HepG2 (cell line): ENCODE measurements around the gene TIMM9. TPM values are rescaled to one million over a fixed set of nuclear protein-coding genes. Genes with fewer than 3 reads are reported as not detected.

Experiments
- ATAC-seq: fragments of 200-7000 bp; cut with Tn5 transposase; 3 replicates; pipeline ENCODE4 v1.9.1; 2020; ENCODE audit warnings: mild to moderate bottlenecking, moderate library complexity
- BruUV-seq: library from RNA; stranded (reverse); fragments of 400-500 nt; replicated peaks from 2 replicates; lab custom pipeline; 2021; lab: Mats Ljungman, UMichigan
- CTCF ChIA-PET: fragments of 300-600 bp; formaldehyde crosslinking; extraction: SDS; loops from one replicate; lab custom pipeline; 2021; ENCODE audit warnings: low total read pairs, inconsistent platforms, low intra/inter-chr PET ratio; lab: Yijun Ruan, JAX
- POLR2A ChIA-PET: fragments of 350-600 bp; sonication (Branson Sonifier 250); formaldehyde crosslinking; loops from one replicate; lab custom pipeline; 2020; ENCODE audit warnings: antibody characterized with exemption, inconsistent platforms; lab: Yijun Ruan, JAX
- DNase-seq: peaks from one replicate; pipeline ENCODE4 v3.0.0-alpha.2; 2015; ENCODE audit warnings: low spot score
- FAIRE-seq: peaks from 3 replicates; lab custom pipeline; 2011; peaks lifted over from hg19 to GRCh38; lab: Jason Lieb, UNC
- H2AFZ ChIP-seq: one replicate; pipeline ENCODE4 v1.6.1; 2011; ENCODE audit warnings: low read length, inconsistent platforms
- H3K27ac ChIP-seq: fragments of 300-600 bp; 3 replicates; pipeline ENCODE4 v1.8.0; 2011; ENCODE audit warnings: mixed run types, mild to moderate bottlenecking, mixed read lengths, low read length, inconsistent platforms; ENCODE audit not compliant: insufficient read depth; ENCODE audit errors: extremely low read length
- H3K27me3 ChIP-seq, 2 experiments: fragments of 200-600 bp in 1 of 2; 2 replicates in 1 of 2; 3 replicates in 1 of 2; pipeline versions ENCODE4 v1.6.0 to v1.8.0; 2011; ENCODE audit warnings: low read length in 2 of 2, mild to moderate bottlenecking in 2 of 2, moderate library complexity in 2 of 2, inconsistent platforms in 1 of 2; ENCODE audit not compliant: insufficient read depth in 2 of 2, control insufficient read depth in 1 of 2
- H3K36me3 ChIP-seq, 2 experiments: fragments of 200-600 bp in 1 of 2; replicated peaks in 1 of 2; 2 replicates in 1 of 2; 3 replicates in 1 of 2; pipeline versions ENCODE4 v1.5.1 to v1.8.0; 2011; ENCODE audit warnings: low read length in 2 of 2, inconsistent platforms in 1 of 2; ENCODE audit not compliant: insufficient read depth in 2 of 2, control insufficient read depth in 1 of 2
- H3K4me1 ChIP-seq: 2 replicates; pipeline ENCODE4 v1.5.1; 2012; ENCODE audit warnings: low read length, inconsistent platforms; ENCODE audit not compliant: insufficient read depth
- H3K4me2 ChIP-seq: 2 replicates; pipeline ENCODE4 v1.6.0; 2011; ENCODE audit warnings: low read depth, low read length, inconsistent platforms
- H3K4me3 ChIP-seq, 3 experiments: fragments of 200-600 bp in 1 of 3; sonication (generic), shearing (Covaris generic) in 1 of 3; replicated peaks in 1 of 3; 2 replicates each; pipeline ENCODE4 v1.5.1; 2011 to 2016; ENCODE audit warnings: low read length in 3 of 3, inconsistent platforms in 2 of 3, low read depth in 2 of 3, mild to moderate bottlenecking in 2 of 3, control low read depth in 1 of 3, mixed read lengths in 1 of 3; ENCODE audit not compliant: insufficient read depth in 1 of 3
- H3K79me2 ChIP-seq: one replicate; pipeline ENCODE4 v1.6.1; 2011; ENCODE audit warnings: low read length, inconsistent platforms; ENCODE audit not compliant: insufficient read depth
- H3K9ac ChIP-seq: 2 replicates; pipeline ENCODE4 v1.6.0; 2011; ENCODE audit warnings: mild to moderate bottlenecking, low read depth, low read length, inconsistent platforms; ENCODE audit not compliant: insufficient read depth
- H3K9me3 ChIP-seq: 2 replicates; pipeline ENCODE4 v1.5.1; 2012; ENCODE audit warnings: mild to moderate bottlenecking, low read length
- H4K20me1 ChIP-seq: 2 replicates; pipeline ENCODE4 v1.6.0; 2011; ENCODE audit warnings: inconsistent platforms, mild to moderate bottlenecking, low read length, moderate library complexity; ENCODE audit not compliant: insufficient read depth
- MTF2 ChIP-seq: sonication (generic); formaldehyde crosslinking; IDR thresholded peaks from 2 replicates; pipeline ENCODE4 v1.5.0; 2020; ENCODE audit warnings: missing genetic modification reagents, borderline replicate concordance
- REST ChIP-seq, 2 experiments: IDR thresholded peaks; 2 replicates each; pipeline ENCODE4 v1.6.1; 2011 to 2012; ENCODE audit warnings: low read length in 2 of 2, borderline replicate concordance in 1 of 2, low read depth in 1 of 2, mild to moderate bottlenecking in 1 of 2, moderate library complexity in 1 of 2
- ZBED4 ChIP-seq: sonication (generic); formaldehyde crosslinking; IDR thresholded peaks from 2 replicates; pipeline ENCODE4 v1.4.0; 2020; ENCODE audit warnings: missing genetic modification reagents, borderline replicate concordance
- ZBTB46 ChIP-seq: sonication (generic); formaldehyde crosslinking; IDR thresholded peaks from 2 replicates; pipeline ENCODE4 v1.4.0; 2020; ENCODE audit warnings: mild to moderate bottlenecking, missing genetic modification reagents, borderline replicate concordance
- ZEB1 ChIP-seq: IDR thresholded peaks from 2 replicates; pipeline ENCODE4 v1.6.1; 2012; ENCODE audit warnings: mild to moderate bottlenecking, low read depth, inconsistent platforms; ENCODE audit not compliant: insufficient replicate concordance
- ZNF335 ChIP-seq: sonication (generic); formaldehyde crosslinking; IDR thresholded peaks from 2 replicates; pipeline ENCODE4 v1.4.0; 2020; ENCODE audit warnings: missing genetic modification reagents
- ZNF432 ChIP-seq: sonication (generic); formaldehyde crosslinking; IDR thresholded peaks from 2 replicates; pipeline ENCODE4 v1.5.0; 2020; ENCODE audit warnings: missing genetic modification reagents, mild to moderate bottlenecking, borderline replicate concordance
- ZNF598 ChIP-seq: sonication (generic); formaldehyde crosslinking; IDR thresholded peaks from 2 replicates; pipeline ENCODE4 v1.5.1; 2020; ENCODE audit warnings: mild to moderate bottlenecking, missing genetic modification reagents, borderline replicate concordance
- ZNF773 ChIP-seq: sonication (generic); formaldehyde crosslinking; IDR thresholded peaks from 2 replicates; pipeline ENCODE4 v1.4.0; 2020; ENCODE audit warnings: missing genetic modification reagents, borderline replicate concordance
- WGBS: methylation state at CpG from one replicate; pipeline ENCODE4 v1.1.6; 2017; ENCODE audit warnings: low lambda C conversion rate; 5-methylcytosine and 5-hydroxymethylcytosine counted together
- in situ Hi-C: cut with HindIII; loops from 2 replicates; pipeline ENCODE4 v1.10.0; 2017; ENCODE audit warnings: low pct_unique_long_range_greater_than_20kb; ENCODE audit not compliant: extremely low pct_ligation_motif_present
- intact Hi-C: fragments of 100-400 bp; cut with micrococcal nuclease; formaldehyde crosslinking; loops from one replicate; pipeline ENCODE4 v1.10.0; 2022; ENCODE audit not compliant: unreplicated experiment
- polyA plus RNA-seq, 8 experiments: library from polyadenylated mRNA; depleted of rRNA in 3 of 8; stranded (reverse) in 7 of 8; unstranded in 1 of 8; fragments of >200 nt; fragmentation: Illumina TruSeq in 4 of 8; extraction: Trizol in 4 of 8; gene quantifications; 2 replicates each; pipeline versions ENCODE4 v1.2.1 to v1.2.3, GENCODE V29; 2011 to 2016; ENCODE audit warnings: low read depth in 4 of 8, missing spikeins in 1 of 8, mixed read lengths in 1 of 8; ENCODE audit not compliant: insufficient read depth in 1 of 8
- total RNA-seq, 5 experiments: library from RNA; depleted of rRNA; stranded (reverse); fragments of >200 nt; fragmentation: Illumina TruSeq; extraction: Trizol; gene quantifications; 2 replicates each; pipeline ENCODE4 v1.2.3, GENCODE V29; 2016; ENCODE audit warnings: low read depth in 1 of 5

Gene TIMM9
- total and polyA plus RNA-seq, 2 of the 13 experiments (the other 11 are each of a cell fraction or from before 2014, with no cell fraction given) = 30.5 to 42.5 TPM

- intact Hi-C loops = no loop called here
- in situ Hi-C loops = no loop called here
- H3K4me2 ChIP-seq = no peak overlapping the region
- H3K27me3 ChIP-seq = no peaks in the 10 kb centered on the region
- H3K4me1 ChIP-seq = peaks cover 6% of the 10 kb centered on the region; the same call in 1 of the 2 replicates
- H3K9me3 ChIP-seq = no peaks in the 10 kb centered on the region
- H3K9ac ChIP-seq = no peak overlapping the region
- TF ChIP-seq ZNF598 (no peak), ZNF773 (no peak), ZNF432 (CRISPR knock-in tag) (no peak), MTF2 (CRISPR knock-in tag) (no peak)
- no TSS peak for BruUV-seq
- ATAC-seq = no peak
- H3K27ac ChIP-seq = no peak overlapping the region
- CTCF ChIA-PET = no interaction called here
- no peaks in the 10 kb centered on the region for H4K20me1 ChIP-seq
- H3K79me2 ChIP-seq = no peaks in the 10 kb centered on the region
- 98% methylated on average over 5 of the region's 5 CpGs for WGBS
- DNase-seq = no peak
- no peak overlapping the region for H2AFZ ChIP-seq
- POLR2A ChIA-PET = no interaction called here
- peaks cover 14 to 40% of the 10 kb centered on the region in 2 experiments; a peak in 4 of 5 replicates for H3K36me3 ChIP-seq
- H3K4me3 ChIP-seq = no peak overlapping the region
- FAIRE-seq = no peak
These were observed 42.0 kb upstream of the TIMM9 start for GRCh38 chr14:58469309-58469708.

GRCh38 chr14:58467575-58467974 is 40.2 kb upstream of the TIMM9 start:
- no peak overlapping the region for H3K27ac ChIP-seq
- intact Hi-C loops (no loop called here), in situ Hi-C loops (no loop called here)
- ChIA-PET CTCF (no interaction called here), POLR2A (no interaction called here)
- no peaks in the 10 kb centered on the region for H3K79me2 ChIP-seq
- no peaks in the 10 kb centered on the region for H3K9me3 ChIP-seq
- no TSS peak for BruUV-seq
- H3K27me3 ChIP-seq = no peaks in the 10 kb centered on the region
- 96% methylated on average over 2 of the region's 2 CpGs for WGBS
- no peak for ATAC-seq
- peaks cover 17 to 43% of the 10 kb centered on the region in 2 experiments; a peak in 4 of 5 replicates for H3K36me3 ChIP-seq
- no peak overlapping the region for H3K4me3 ChIP-seq
- no peak for DNase-seq
- H4K20me1 ChIP-seq = no peaks in the 10 kb centered on the region
- peaks cover 6% of the 10 kb centered on the region; the same call in 1 of the 2 replicates for H3K4me1 ChIP-seq
- no peak overlapping the region for H3K4me2 ChIP-seq
- no peak overlapping the region for H3K9ac ChIP-seq
- H2AFZ ChIP-seq = no peak overlapping the region
- no peak for FAIRE-seq
- no peak for TF ChIP-seq ZEB1
- no peak for TF ChIP-seq ZBED4
- no peak for TF ChIP-seq REST (IDR thresholded peaks at IDR 0.05; ENCODE audit: borderline replicate concordance in 1 of 2, low read depth in 1 of 2, low read length in 2 of 2)
- no peak for TF ChIP-seq ZBTB46 (CRISPR knock-in tag)
- no peak for TF ChIP-seq ZNF335
